H1 (cell line): ENCODE data around the gene CDON. TPM values are rescaled to one million over a fixed set of nuclear protein-coding genes. Genes with fewer than 3 reads are reported as not detected.

ENCODE experiments used
- CTCF ChIA-PET: fragments of 300-600 bp; sonication (Branson Sonifier 250); formaldehyde crosslinking; loops from one replicate; lab custom pipeline; 2021; ENCODE audit not compliant: partially characterized antibody; lab: Charles Lee
- POLR2A ChIA-PET: fragments of 300-600 bp; sonication (Branson Sonifier 250); formaldehyde crosslinking; loops from one replicate; lab custom pipeline; 2021; ENCODE audit warnings: inconsistent platforms; ENCODE audit not compliant: partially characterized antibody; lab: Charles Lee
- DNase-seq, 2 experiments: peaks; one replicate each; pipeline versions ENCODE4 v3.0.0 to v3.0.0-alpha.2; 2010 to 2022; ENCODE audit warnings: low spot score in 2 of 2, low read depth in 1 of 2, mixed read lengths in 1 of 2
- FAIRE-seq: peaks from 2 replicates; lab custom pipeline; 2011; peaks lifted over from hg19 to GRCh38; lab: Jason Lieb, UNC
- H2AFZ ChIP-seq: 2 replicates; pipeline ENCODE4 v1.8.1; 2012; ENCODE audit warnings: low read length, inconsistent platforms
- H2AK5ac ChIP-seq: 2 replicates; pipeline ENCODE4 v1.6.1; 2013; ENCODE audit warnings: low read depth, low read length
- H2BK120ac ChIP-seq: replicated peaks from 2 replicates; pipeline ENCODE3; 2013; ENCODE audit warnings: low read depth, low read length, inconsistent platforms
- H2BK12ac ChIP-seq: 2 replicates; pipeline ENCODE4 v1.6.1; 2013; ENCODE audit warnings: low read depth, low read length
- H2BK15ac ChIP-seq: 2 replicates; pipeline ENCODE4 v1.6.1; 2013; ENCODE audit warnings: low read length
- H2BK20ac ChIP-seq: 2 replicates; pipeline ENCODE4 v1.6.1; 2013; ENCODE audit warnings: low read length
- H2BK5ac ChIP-seq: 2 replicates; pipeline ENCODE4 v1.6.1; 2013; ENCODE audit warnings: low read depth, low read length
- H3K14ac ChIP-seq: 2 replicates; pipeline ENCODE4 v1.6.1; 2013; ENCODE audit warnings: inconsistent platforms; ENCODE audit not compliant: insufficient read length
- H3K18ac ChIP-seq: 2 replicates; pipeline ENCODE4 v1.6.1; 2013; ENCODE audit warnings: low read length; ENCODE audit errors: extremely low read depth
- H3K23ac ChIP-seq: 2 replicates; pipeline ENCODE4 v1.6.1; 2013; ENCODE audit warnings: inconsistent platforms; ENCODE audit not compliant: insufficient read length
- H3K23me2 ChIP-seq: 2 replicates; pipeline ENCODE4 v1.6.1; 2013; ENCODE audit warnings: low read depth, low read length
- H3K27ac ChIP-seq: 2 replicates; pipeline ENCODE4 v1.6.1; 2011; ENCODE audit warnings: low read depth, low read length, inconsistent platforms
- H3K27me3 ChIP-seq, 4 experiments: replicated peaks in 1 of 4; 1 replicate in 1 of 4; 2 replicates in 3 of 4; pipeline versions ENCODE4 v1.6.1 to v1.8.1; 2011 to 2013; ENCODE audit warnings: low read length in 3 of 4, mild to moderate bottlenecking in 3 of 4, inconsistent platforms in 2 of 4, mixed read lengths in 2 of 4, moderate library complexity in 1 of 4; ENCODE audit not compliant: control insufficient read depth in 3 of 4, insufficient read depth in 3 of 4; ENCODE audit errors: extremely low read depth in 1 of 4
- H3K36me3 ChIP-seq, 4 experiments: 2 replicates each; pipeline versions ENCODE4 v1.6.1 to v1.8.1; 2011 to 2013; ENCODE audit warnings: mild to moderate bottlenecking in 4 of 4, low read length in 3 of 4, moderate library complexity in 2 of 4, control low read depth in 1 of 4, inconsistent platforms in 1 of 4; ENCODE audit not compliant: insufficient read depth in 4 of 4, control insufficient read depth in 2 of 4
- H3K4ac ChIP-seq: replicated peaks from 2 replicates; pipeline ENCODE3; 2013; ENCODE audit warnings: low read length, low read depth, mixed read lengths, inconsistent platforms; ENCODE audit not compliant: insufficient read length
- H3K4me1 ChIP-seq, 4 experiments: replicated peaks in 1 of 4; 1 replicate in 1 of 4; 2 replicates in 3 of 4; pipeline versions ENCODE4 v1.6.1 to v1.8.1; 2011 to 2013; ENCODE audit warnings: low read length in 3 of 4, inconsistent platforms in 2 of 4, mixed read lengths in 1 of 4; ENCODE audit not compliant: insufficient read depth in 4 of 4, control insufficient read depth in 3 of 4
- H3K4me2 ChIP-seq, 2 experiments: 2 replicates each; pipeline versions ENCODE4 v1.6.1 to v1.8.1; 2011 to 2013; ENCODE audit warnings: low read depth in 2 of 2, low read length in 2 of 2, control low read depth in 1 of 2, inconsistent platforms in 1 of 2, mild to moderate bottlenecking in 1 of 2; ENCODE audit not compliant: insufficient read depth in 1 of 2
- H3K4me3 ChIP-seq, 4 experiments: fragments of 200-600, 300-600 bp in 1 of 4; sonication (generic), shearing (Covaris generic), sonication (Bioruptor Twin) in 1 of 4; 2 replicates each; pipeline versions ENCODE4 v1.5.1 to v1.8.1; 2011 to 2016; ENCODE audit warnings: low read length in 4 of 4, low read depth in 3 of 4, control low read depth in 2 of 4, inconsistent platforms in 2 of 4, mild to moderate bottlenecking in 2 of 4, mixed read lengths in 1 of 4, moderate library complexity in 1 of 4; ENCODE audit not compliant: insufficient read depth in 2 of 4; ENCODE audit errors: extremely low read depth in 1 of 4
- H3K56ac ChIP-seq: replicated peaks from 2 replicates; pipeline ENCODE3; 2013; ENCODE audit warnings: low read depth, mild to moderate bottlenecking, mixed read lengths, low read length, inconsistent platforms; ENCODE audit not compliant: insufficient read length
- H3K79me1 ChIP-seq: 2 replicates; pipeline ENCODE4 v1.6.1; 2013; ENCODE audit warnings: low read depth, low read length, control low read depth
- H3K79me2 ChIP-seq, 2 experiments: 2 replicates each; pipeline versions ENCODE4 v1.6.1 to v1.8.1; 2012 to 2013; ENCODE audit warnings: low read length in 2 of 2, mild to moderate bottlenecking in 2 of 2, inconsistent platforms in 1 of 2; ENCODE audit not compliant: insufficient read depth in 2 of 2, control insufficient read depth in 1 of 2
- H3K9ac ChIP-seq, 4 experiments: replicated peaks in 1 of 4; 1 replicate in 1 of 4; 2 replicates in 3 of 4; pipeline versions ENCODE4 v1.6.1 to v1.8.1; 2011 to 2013; ENCODE audit warnings: low read depth in 3 of 4, low read length in 3 of 4, control low read depth in 2 of 4, mild to moderate bottlenecking in 2 of 4, moderate library complexity in 2 of 4, inconsistent platforms in 1 of 4; ENCODE audit errors: extremely low read depth in 1 of 4
- H3K9me3 ChIP-seq, 2 experiments: 2 replicates each; pipeline versions ENCODE4 v1.6.1 to v1.8.1; 2012 to 2013; ENCODE audit warnings: mild to moderate bottlenecking in 2 of 2, moderate library complexity in 2 of 2, control low read depth in 1 of 2, inconsistent platforms in 1 of 2, low read depth in 1 of 2, low read length in 1 of 2, mixed read lengths in 1 of 2; ENCODE audit not compliant: insufficient read depth in 2 of 2
- H4K20me1 ChIP-seq, 2 experiments: replicated peaks in 1 of 2; 2 replicates each; pipeline versions ENCODE3 to v1.8.1; 2011 to 2013; ENCODE audit warnings: inconsistent platforms in 2 of 2, low read length in 2 of 2, mild to moderate bottlenecking in 1 of 2; ENCODE audit not compliant: insufficient read depth in 2 of 2, control insufficient read depth in 1 of 2
- H4K5ac ChIP-seq: 2 replicates; pipeline ENCODE4 v1.6.1; 2013; ENCODE audit warnings: low read length, low read depth, mixed read lengths, inconsistent platforms; ENCODE audit not compliant: insufficient read length
- H4K8ac ChIP-seq: 2 replicates; pipeline ENCODE4 v1.8.0; 2013; ENCODE audit warnings: mild to moderate bottlenecking, moderate library complexity, low read length, inconsistent platforms; ENCODE audit not compliant: insufficient read depth; ENCODE audit errors: extremely low read depth
- H4K91ac ChIP-seq: replicated peaks from 2 replicates; pipeline ENCODE3; 2013; ENCODE audit warnings: low read length, mixed read lengths, inconsistent platforms; ENCODE audit not compliant: insufficient read length
- ATF3 ChIP-seq: IDR thresholded peaks from 2 replicates; pipeline ENCODE4 v1.6.1; 2011; ENCODE audit warnings: low read depth, mild to moderate bottlenecking, low read length; ENCODE audit not compliant: insufficient read depth
- E2F6 ChIP-seq: IDR thresholded peaks from 2 replicates; pipeline ENCODE4 v1.6.1; 2012; ENCODE audit warnings: inconsistent platforms
- HDAC2 ChIP-seq, 2 experiments: fragments of 300-600 bp in 1 of 2; sonication (generic) in 1 of 2; IDR thresholded peaks; 2 replicates each; pipeline ENCODE4 v1.6.1; 2011 to 2012; ENCODE audit warnings: low read depth in 2 of 2, low read length in 2 of 2, mild to moderate bottlenecking in 2 of 2, moderate library complexity in 2 of 2, borderline replicate concordance in 1 of 2, inconsistent platforms in 1 of 2
- KDM4A ChIP-seq: IDR thresholded peaks from one replicate; pipeline ENCODE4 v1.7.1; 2012; ENCODE audit warnings: low read depth, mild to moderate bottlenecking, moderate library complexity, low read length, inconsistent platforms; ENCODE audit not compliant: severe bottlenecking
- PHF8 ChIP-seq: fragments of 200-600 bp; sonication (generic); conservative IDR thresholded peaks from 2 replicates; pipeline ENCODE4 v1.7.1; 2012; ENCODE audit warnings: low read depth, mild to moderate bottlenecking, inconsistent platforms, low read length, moderate library complexity
- SP1 ChIP-seq: IDR thresholded peaks from 2 replicates; pipeline ENCODE4 v1.6.1; 2011; ENCODE audit warnings: low read depth, low read length
- SUZ12 ChIP-seq: fragments of 200-600 bp; sonication (generic); IDR thresholded peaks from 2 replicates; pipeline ENCODE4 v1.6.1; 2012; ENCODE audit warnings: mild to moderate bottlenecking, inconsistent platforms, low read length, moderate library complexity, mixed read lengths
- TCF12 ChIP-seq: IDR thresholded peaks from 2 replicates; pipeline ENCODE4 v1.6.1; 2011; ENCODE audit warnings: low read depth, mild to moderate bottlenecking, low read length
- WGBS, 2 experiments: shearing (Covaris generic) in 1 of 2; methylation state at CpG; one replicate each; pipeline versions ENCODE4 v1.1.6 to v1.1.7; 2013 to 2015; ENCODE audit warnings: low lambda C conversion rate in 2 of 2, mixed read lengths in 2 of 2, inconsistent platforms in 1 of 2, low coverage in 1 of 2, missing lambda C conversion rate in 1 of 2; ENCODE audit not compliant: insufficient replicate concordance in 2 of 2, insufficient coverage in 1 of 2, insufficient read length in 1 of 2; ENCODE audit errors: extremely low coverage in 1 of 2, missing lambda C conversion rate in 1 of 2; 5-methylcytosine and 5-hydroxymethylcytosine counted together
- polyA plus RNA-seq, 7 experiments: library from polyadenylated mRNA; depleted of rRNA in 3 of 7; stranded (reverse) in 5 of 7; unstranded in 2 of 7; fragments of >200 nt in 5 of 7; fragments of 200-250 nt in 2 of 7; gene quantifications; 1 replicate in 5 of 7; 2 replicates in 1 of 7; 4 replicates in 1 of 7; pipeline versions ENCODE4 v1.2.1 to v1.2.3, GENCODE V29; 2011 to 2013; ENCODE audit warnings: missing spikeins in 2 of 7, mixed read lengths in 2 of 7
- total RNA-seq: library from RNA; stranded (reverse); fragmentation: NEBNext Ultra II Directional; extraction: Animal tissue kit (Norgen Biotek cat#: 25700); gene quantifications from 2 replicates; pipeline ENCODE4 v1.2.1, GENCODE V29; 2021
- TF ChIP-seq, protein P1 (sequence below), 3 experiments: IDR thresholded peaks; 1 replicate in 2 of 3; 2 replicates in 1 of 3; pipeline versions ENCODE4 v1.5.1 to v1.6.1; 2011; ENCODE audit warnings: low read length in 3 of 3, mild to moderate bottlenecking in 3 of 3, inconsistent platforms in 2 of 3, low read depth in 1 of 3, moderate library complexity in 1 of 3; ENCODE audit not compliant: insufficient read depth in 1 of 3; ENCODE audit errors: control extremely low read depth in 1 of 3

Gene CDON
- total and polyA plus RNA-seq, 2 of the 8 experiments (the other 6 are each of a cell fraction or from before 2014, with no cell fraction given): 11.0 to 32.5 TPM

GRCh38 chr11:125939081-125939521, 123.6 kb downstream of the CDON start:
- H4K20me1 ChIP-seq: no peaks in the 10 kb centered on the region
- 67% methylated on average over 4 of the region's 4 CpGs; no CpG with 5 or more reads in 1 of the 2 experiments for WGBS, 2 experiments
- no peak for TF ChIP-seq E2F6
- TF ChIP-seq, protein P1, sequence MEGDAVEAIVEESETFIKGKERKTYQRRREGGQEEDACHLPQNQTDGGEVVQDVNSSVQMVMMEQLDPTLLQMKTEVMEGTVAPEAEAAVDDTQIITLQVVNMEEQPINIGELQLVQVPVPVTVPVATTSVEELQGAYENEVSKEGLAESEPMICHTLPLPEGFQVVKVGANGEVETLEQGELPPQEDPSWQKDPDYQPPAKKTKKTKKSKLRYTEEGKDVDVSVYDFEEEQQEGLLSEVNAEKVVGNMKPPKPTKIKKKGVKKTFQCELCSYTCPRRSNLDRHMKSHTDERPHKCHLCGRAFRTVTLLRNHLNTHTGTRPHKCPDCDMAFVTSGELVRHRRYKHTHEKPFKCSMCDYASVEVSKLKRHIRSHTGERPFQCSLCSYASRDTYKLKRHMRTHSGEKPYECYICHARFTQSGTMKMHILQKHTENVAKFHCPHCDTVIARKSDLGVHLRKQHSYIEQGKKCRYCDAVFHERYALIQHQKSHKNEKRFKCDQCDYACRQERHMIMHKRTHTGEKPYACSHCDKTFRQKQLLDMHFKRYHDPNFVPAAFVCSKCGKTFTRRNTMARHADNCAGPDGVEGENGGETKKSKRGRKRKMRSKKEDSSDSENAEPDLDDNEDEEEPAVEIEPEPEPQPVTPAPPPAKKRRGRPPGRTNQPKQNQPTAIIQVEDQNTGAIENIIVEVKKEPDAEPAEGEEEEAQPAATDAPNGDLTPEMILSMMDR (IDR thresholded peaks at IDR 0.05; ENCODE audit: control extremely low read depth in 1 of 3, insufficient read depth in 1 of 3, low read depth in 1 of 3, low read length in 3 of 3): no peak
- no peak for TF ChIP-seq HDAC2 (IDR thresholded peaks at IDR 0.05; ENCODE audit: borderline replicate concordance in 1 of 2, low read depth in 2 of 2, low read length in 2 of 2)
- no peak for TF ChIP-seq TCF12
- TF ChIP-seq KDM4A: no peak
- TF ChIP-seq SP1: no peak
- TF ChIP-seq ATF3: no peak
- TF ChIP-seq SUZ12: no peak
- no peak for TF ChIP-seq PHF8

More at GRCh38 chr11:125939081-125939521, 123.6 kb downstream of the CDON start:
- Histone ChIP-seq H2BK5ac (no peak overlapping the region), H3K4me2 (no peak overlapping the region), H3K79me1 (no peaks in the 10 kb centered on the region), H3K4ac (no peak overlapping the region), H3K18ac (no peak overlapping the region), H2AK5ac (no peak overlapping the region), H2BK15ac (no peak overlapping the region), H3K36me3 (no peaks in the 10 kb centered on the region), H3K4me3 (no peak overlapping the region), H3K14ac (no peak overlapping the region), H3K23ac (no peak overlapping the region), H3K23me2 (no peaks in the 10 kb centered on the region), H4K91ac (peak overlapping the region; percentile 9), H4K5ac (no peak overlapping the region), H2AFZ (no peak overlapping the region), H3K9me3 (no peaks in the 10 kb centered on the region), H3K56ac (no peak overlapping the region), H2BK20ac (no peak overlapping the region), H4K8ac (no peak overlapping the region), H3K9ac (no peak overlapping the region), H3K4me1 (peaks cover 7 to 11% (median 9%) of the 10 kb centered on the region in 4 experiments), H3K79me2 (no peaks in the 10 kb centered on the region), H2BK120ac (no peak overlapping the region), H3K27me3 (no peaks in the 10 kb centered on the region), H3K27ac (no peak overlapping the region), H2BK12ac (0 out of 2 replicates have a peak overlapping the region, but pooled peaks have one; percentile 60)
- peak in 1 of 2 experiments; percentile 42 for DNase-seq
- ChIA-PET POLR2A (interaction anchor here (0.9 to 1.1 kb wide), 2 partner anchors 10 to 46 kb away, joined by 3 read pairs; no protein-coding TSS in a partner anchor), CTCF (interaction anchor here (0.6 to 8.2 kb wide), 12 partner anchors 9 to 254 kb away, joined by 3 to 76 read pairs (median 6); no protein-coding TSS in a partner anchor)
- no peak for FAIRE-seq
